Measurements from ENCODE around the gene MARCHF6.
"Not testable (repeated sequence)": the region's sequence is repeated elsewhere in the genome, so short reads cannot be mapped to it uniquely, and the experiment has no call there.

Gene MARCHF6, protein sequence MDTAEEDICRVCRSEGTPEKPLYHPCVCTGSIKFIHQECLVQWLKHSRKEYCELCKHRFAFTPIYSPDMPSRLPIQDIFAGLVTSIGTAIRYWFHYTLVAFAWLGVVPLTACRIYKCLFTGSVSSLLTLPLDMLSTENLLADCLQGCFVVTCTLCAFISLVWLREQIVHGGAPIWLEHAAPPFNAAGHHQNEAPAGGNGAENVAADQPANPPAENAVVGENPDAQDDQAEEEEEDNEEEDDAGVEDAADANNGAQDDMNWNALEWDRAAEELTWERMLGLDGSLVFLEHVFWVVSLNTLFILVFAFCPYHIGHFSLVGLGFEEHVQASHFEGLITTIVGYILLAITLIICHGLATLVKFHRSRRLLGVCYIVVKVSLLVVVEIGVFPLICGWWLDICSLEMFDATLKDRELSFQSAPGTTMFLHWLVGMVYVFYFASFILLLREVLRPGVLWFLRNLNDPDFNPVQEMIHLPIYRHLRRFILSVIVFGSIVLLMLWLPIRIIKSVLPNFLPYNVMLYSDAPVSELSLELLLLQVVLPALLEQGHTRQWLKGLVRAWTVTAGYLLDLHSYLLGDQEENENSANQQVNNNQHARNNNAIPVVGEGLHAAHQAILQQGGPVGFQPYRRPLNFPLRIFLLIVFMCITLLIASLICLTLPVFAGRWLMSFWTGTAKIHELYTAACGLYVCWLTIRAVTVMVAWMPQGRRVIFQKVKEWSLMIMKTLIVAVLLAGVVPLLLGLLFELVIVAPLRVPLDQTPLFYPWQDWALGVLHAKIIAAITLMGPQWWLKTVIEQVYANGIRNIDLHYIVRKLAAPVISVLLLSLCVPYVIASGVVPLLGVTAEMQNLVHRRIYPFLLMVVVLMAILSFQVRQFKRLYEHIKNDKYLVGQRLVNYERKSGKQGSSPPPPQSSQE

DNA sequence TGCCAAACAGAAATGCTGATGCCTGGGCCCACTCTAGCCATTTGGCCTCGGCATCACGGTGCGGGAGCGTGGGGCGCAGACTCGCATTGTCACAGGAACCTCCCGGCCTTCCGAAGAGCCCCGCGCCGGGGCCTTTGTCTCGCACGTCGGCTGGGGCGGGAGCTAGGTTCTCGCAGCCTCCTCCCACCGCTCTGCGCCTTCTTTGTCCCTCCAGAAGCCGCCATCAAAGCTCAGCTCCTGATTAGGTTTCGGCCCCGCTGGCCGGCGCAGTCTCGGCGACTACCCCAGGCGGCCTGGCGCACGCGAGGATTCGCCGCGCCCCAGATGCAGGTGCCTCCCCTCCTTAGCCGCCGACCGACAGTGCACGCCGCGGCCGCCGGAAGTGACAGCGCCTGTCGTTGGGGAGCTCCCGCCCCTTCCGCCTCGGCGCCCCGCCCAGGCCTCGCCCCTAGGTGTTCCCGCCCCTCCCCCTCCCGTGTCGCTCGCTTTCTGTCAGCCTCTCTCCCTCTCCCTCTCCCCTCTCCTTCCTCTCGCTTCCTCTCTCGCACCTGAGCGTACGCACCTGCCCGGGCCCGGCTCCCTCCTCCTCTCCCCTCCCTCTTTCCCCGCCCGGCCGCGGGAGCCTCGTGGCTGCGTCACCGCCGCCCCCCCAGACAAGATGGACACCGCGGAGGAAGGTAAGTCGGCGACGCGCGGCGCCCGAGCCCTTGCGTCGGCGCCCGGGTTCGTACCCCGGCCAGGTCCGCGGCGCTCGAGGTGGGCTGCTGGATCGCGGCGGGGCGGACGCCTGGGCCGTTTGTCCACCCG is at the start of gene MARCHF6:
Gene MARCHF6 (plus strand): TSS at position 455 of the 807 bp plus-strand sequence. CDS start 204 bp downstream, at position 659.
- peak; percentile 92 to 93 for DNase-seq (ENCODE audit: low read depth in 2 of 2)

DNA sequence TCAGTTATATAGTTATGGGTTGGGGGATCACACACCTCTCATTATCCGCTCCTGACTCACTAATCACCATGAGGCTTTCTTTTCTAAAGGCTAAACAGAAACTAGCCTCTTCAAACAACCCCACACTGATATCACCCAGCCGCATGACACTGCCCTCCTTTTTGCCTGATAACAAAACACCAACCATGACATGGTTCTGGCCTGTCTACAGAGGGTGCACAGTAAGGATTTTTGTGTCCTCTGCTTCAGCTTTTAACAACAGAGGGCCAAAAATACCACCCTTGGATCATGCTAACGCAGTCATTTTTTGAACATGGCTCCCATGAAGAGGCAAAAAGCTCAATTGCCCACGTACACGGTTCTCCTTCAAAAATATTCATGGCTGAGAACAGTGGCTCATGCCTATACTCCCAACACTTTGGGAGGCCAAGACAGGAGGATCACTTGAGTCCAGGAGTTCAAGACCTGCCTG is 49.8 kb upstream of the MARCHF6 start:
- DNase-seq (ENCODE audit: low read depth in 2 of 2): no peak

DNA sequence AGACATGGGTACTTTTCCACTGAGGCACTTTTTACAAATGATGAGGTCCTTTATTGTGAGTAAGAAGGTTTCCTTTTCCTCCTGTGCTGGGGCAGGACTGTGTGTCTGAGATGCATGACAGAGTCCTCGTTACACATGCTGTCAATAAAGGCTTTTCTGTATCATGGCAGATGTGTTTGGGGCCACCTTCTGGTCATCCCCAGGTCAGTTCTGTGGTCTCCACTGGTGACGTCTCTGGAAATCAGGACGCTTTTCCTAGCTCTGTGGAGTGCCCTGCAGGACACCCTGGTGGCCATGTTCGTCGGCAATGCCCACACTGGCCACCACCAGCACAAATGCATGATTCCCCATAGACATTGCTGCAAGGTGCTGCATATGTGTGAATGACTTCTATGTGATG is 48.6 kb upstream of the MARCHF6 start:
- DNase-seq (ENCODE audit: low read depth in 2 of 2): no peak

DNA sequence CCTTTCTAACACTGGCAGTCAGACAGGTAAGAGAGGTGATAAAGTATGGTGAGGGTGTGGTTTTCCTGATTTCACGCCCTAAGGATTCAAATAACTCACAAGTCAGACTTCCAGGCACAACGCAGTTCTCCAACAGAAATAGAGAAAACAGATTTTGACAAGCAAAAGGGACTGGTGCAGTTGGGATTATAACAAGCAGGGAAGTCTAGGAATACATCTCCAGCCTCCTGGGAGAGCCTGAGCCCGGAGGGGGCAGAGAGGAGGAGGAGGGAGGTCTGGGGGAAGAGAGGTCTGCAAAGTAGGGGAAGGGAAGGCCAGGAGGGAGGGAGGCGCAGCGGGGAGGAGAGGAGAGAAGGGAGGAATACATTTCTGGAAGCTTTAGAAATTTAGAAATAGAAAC is 47.4 kb upstream of the MARCHF6 start:
- DNase-seq (ENCODE audit: low read depth in 2 of 2): no peak

DNA sequence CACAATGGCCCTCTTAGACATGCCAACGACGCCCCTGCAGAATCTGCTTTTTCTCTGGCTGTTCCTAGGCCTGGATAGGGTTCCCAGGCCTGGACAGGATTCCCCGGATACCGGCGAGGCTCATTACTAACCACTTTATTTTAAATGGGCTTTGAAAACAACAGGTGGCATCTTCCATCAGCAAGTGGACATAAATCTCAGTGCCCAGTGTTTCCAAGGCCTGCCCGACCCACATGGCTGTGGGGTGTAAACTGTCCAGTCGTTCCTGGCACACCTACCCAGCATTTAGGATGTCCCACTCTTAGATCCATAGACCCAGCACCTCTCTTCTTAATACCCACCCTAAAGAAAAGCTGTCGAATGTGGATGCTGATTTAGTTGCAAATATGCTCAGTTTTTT is 46.7 kb upstream of the MARCHF6 start:
- DNase-seq (ENCODE audit: low read depth in 2 of 2): no peak

DNA sequence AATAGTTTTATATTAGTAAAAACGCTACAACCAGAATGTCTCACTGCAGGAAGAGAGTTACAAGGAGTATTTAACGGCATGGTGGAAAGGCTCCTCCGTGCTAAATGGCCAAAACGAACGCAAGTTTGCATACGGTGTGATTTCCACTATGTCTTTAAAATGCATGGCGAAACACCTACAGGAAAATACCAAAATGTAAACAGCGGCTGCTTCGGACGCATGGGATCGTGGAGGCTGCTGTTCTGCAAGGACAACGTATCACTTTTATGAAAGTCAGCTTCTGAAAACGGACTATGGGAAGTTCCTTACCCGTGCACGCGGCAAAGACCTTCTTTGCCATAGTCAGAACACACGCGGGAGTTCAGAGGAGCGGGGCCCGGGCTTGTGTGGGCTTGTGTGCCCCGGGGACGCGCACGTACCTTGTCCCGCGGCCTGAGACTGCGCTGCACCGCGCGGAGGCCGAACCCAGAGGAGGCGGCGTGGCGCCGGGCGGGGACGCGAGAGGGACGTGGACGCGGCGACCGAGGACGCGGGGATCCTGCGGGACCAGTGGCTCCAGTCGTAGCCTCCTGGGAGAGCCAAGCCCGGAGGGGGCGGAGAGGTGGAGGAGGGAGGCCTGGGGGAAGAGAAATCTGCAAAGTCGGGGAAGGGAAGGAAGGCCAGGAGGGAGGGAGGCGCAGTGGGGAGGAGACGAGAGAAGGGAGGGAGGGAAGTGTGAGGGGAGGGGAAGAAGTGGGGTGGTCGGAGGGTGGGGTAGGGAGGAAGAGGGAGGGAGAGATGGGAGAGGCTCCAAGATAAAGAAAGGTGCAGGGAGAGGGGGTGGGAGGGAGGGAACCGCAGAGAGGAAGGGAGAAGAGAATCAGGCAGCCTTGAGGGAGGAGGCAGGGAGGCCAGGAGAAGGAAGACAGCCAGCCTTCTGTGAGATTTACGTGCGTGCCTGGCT is 46.0 kb upstream of the MARCHF6 start, which contains the start of gene CMBL:
Gene CMBL (minus strand): TSS at position 697 of the 943 bp plus-strand sequence. CDS start 17,140 bp downstream, outside the sequence.
- peak in 1 of 2 donors; percentile 12 for DNase-seq (ENCODE audit: low read depth in 2 of 2)

DNA sequence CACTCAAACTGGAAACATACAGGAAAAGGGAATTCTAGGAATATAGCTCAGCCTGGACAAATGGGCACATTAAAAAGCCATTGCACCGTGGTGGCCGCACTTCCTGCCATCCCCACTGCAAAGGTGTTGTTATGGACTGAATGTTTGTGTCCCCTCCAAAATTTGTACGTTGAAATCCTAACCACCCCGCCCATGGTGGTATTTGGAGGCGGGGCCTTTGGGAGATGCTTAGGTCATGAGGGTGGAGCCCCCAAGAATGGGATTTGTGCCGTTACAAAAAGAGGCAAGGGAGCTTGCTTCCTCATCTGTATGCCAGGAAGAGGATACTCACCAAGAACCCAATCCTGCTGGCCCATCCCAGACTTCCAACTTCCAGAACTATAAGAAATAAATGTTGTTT is 44.7 kb upstream of the MARCHF6 start:
- no peak for DNase-seq (ENCODE audit: low read depth in 2 of 2)

DNA sequence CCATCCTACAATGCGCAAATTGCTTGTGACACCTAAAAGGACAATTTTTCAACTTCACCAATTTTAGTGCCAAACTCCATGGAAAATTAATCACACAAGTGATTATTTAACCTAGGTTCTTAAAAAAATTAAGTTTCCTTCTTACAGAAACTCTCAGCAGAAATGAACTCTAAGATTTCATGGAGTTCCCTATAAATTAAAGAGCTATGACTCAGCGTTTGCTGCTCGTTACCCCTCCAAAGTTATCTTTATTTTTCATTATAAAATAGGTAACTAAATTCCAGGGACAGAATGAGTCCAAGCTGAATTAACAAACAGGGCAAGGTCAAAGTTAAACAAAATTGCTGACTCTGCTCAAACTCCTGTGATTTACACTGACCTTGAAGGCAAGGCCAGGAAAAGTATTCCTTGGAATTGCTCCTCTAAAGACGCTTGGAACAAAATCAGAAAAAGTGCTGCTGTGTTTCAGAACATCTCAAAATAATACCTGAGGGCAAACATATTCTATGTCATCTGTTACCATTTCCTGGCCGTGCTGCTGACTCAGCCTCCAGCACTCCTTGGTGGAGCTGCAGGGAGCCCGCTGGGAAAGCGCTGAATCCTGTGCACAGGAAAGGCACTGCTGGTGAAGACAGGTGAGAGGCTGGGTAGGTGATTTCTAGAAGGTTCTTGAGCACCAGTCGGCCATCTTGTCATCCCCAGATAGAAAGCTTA is 43.3 kb upstream of the MARCHF6 start:
- DNase-seq (ENCODE audit: low read depth in 2 of 2): no peak

DNA sequence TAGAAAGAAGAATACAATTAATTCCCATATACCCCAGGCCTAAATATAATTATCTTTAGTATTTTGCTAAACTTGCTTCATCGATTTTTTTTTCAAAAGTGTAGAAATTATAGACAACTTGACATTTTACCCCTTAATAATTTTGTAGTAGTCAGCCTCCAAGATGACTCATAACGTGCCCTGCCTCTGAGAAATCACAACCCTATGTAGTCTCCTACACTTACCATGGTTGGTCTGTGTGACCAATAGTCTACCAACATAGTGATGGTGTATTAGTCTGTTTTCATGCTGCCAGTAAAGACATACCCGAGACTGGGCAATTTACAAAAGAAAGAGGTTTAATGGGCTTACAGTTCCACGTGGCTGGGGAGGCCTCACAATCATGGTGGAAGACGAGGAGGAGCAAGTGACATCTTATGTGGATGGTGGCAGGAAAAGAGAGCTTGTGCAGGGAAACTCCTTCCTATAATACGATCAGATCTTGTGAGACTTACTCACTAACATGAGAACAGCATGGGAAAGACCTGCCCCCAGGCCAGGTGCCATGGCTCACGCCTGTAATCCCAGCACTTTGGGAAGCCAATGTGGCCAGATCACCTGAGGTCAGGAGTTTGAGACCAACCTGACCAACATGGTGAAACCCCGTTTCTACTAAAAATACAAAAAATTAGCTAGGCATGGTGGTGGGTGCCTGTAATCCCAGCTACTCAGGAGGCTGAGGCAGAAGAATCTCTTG is 42.5 kb upstream of the MARCHF6 start:
- DNase-seq (ENCODE audit: low read depth in 2 of 2): not testable (repeated sequence)

DNA sequence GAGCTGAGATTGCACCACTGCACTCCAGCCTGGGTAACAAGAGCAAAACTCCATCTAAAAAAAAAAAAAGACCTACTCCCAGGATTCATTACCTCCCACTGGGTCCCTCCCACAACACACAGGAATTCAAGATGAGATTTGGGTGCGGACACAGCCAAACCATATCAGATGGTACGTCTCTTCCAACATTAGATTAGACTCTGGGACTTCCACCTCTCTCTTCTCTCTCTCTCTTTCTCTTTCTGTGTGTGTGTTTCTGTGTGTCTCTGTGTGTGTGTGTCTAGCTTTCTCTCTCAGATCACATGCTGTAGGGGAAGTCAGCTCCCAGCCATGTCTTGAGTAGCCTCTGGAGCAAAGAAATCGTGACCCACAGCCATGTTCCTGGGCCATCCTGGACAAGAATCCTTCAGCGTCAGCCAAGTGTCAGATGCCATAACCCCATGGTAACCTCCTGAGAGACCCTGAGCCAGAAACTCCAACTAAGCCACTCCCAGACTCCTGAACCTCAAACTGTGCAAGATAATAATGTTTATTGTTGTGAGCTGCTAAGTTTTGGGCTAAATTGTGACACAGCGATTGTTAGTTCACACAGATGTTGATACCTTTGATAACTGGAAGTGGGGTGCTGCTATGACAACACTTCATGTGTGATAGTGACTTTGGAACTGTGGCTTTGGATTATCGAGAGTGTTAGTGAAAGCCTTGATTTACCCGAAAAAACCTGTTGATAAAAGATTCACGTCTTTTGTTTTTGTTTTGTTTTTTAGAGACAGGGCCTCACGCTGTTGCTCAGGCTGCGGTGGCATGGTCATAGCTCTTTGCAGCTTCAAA is 41.7 kb upstream of the MARCHF6 start:
- no peak for DNase-seq (ENCODE audit: low read depth in 2 of 2)

DNA sequence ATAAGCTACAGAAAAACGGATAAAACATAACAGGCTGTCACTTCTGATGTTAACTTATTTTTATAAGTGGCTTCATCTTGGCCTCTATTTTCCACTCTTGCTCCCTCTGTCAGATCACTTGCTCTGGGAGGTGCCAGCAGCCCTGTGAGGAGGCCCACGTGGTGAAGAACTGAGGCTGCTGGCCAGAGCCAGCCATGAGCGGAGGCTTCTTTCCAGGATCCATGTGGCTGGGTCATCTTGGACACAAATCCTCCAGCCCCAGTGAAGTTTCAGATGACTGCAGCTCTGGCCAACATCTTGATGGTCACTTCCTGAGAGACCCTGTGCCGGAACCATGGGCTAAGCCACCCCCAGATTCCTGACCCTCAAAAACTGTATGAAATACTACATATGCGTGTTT is 38.3 kb upstream of the MARCHF6 start:
- no peak for DNase-seq (ENCODE audit: low read depth in 2 of 2)

DNA sequence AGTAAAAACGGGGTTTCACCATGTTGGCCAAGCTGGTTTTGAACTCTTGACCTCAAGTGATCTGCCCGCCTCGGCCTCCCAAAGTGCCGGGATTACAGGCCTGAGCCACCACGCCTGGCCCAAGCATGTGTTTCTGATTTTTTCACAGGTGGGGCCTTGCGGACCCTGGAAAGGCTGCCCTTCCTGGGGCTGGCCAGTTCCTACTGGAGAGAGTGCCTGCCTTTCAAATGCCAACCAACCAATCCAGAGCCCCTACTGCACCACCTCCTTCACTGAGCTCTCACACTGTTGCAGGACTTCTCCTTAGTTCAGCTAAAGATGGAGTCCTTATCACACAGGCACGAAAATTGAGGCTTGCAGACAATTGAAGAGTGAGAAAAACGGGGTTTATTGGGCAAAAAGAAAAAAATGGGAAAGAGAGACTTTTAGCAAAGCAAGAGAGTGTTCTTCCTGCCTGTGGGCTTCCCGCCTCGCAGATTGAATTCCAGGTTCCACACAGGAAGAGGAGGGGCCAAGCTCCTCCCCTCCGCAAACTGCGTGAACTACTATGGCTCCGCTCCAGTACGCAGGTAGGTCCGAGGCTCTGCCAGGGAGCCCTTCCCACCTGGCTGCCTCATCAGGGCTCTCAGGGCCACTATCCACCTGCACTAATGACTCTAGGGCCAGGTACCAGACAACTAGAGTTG is 37.5 kb upstream of the MARCHF6 start:
- no peak for DNase-seq (ENCODE audit: low read depth in 2 of 2)

DNA sequence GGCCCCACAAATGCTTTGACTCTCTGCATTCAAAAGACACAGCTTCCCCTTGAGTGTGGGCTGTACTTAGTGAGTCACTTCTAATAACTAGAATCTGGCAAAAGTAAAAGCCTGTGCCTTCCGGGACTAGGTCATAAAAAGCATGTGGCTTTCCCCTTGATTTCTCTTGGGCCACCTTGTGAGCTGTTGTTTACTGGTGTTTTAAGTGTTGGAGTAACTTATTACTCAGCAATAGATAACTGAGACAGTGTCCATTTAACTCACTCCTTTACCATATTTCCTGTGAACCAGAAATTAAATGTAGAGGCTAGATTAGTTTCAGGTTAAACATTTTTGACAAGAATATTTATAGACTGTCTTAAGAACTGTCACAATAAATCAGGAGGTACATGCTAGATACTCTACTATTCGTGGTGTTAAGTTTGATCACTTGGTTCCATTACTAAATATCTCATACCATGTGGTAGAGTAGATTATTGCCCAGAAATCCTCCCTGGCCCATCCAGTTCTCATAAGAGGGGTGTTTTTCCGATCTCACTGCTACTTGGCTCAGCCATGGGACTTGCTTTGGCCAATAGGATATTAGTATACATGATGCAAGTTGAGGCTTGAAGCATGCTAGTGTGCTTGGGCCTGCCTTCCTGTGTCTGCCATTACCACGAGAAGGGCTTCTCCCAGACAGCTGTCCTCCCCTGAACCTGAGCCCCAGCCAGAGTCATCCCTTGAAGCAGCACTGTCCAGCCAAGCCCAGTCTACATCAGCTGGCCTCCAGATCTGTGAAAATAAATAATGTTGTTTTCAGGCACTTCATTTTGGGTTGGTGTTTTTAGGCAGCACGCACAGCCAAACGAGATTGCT is 35.4 kb upstream of the MARCHF6 start:
- no peak for DNase-seq (ENCODE audit: low read depth in 2 of 2)

DNA sequence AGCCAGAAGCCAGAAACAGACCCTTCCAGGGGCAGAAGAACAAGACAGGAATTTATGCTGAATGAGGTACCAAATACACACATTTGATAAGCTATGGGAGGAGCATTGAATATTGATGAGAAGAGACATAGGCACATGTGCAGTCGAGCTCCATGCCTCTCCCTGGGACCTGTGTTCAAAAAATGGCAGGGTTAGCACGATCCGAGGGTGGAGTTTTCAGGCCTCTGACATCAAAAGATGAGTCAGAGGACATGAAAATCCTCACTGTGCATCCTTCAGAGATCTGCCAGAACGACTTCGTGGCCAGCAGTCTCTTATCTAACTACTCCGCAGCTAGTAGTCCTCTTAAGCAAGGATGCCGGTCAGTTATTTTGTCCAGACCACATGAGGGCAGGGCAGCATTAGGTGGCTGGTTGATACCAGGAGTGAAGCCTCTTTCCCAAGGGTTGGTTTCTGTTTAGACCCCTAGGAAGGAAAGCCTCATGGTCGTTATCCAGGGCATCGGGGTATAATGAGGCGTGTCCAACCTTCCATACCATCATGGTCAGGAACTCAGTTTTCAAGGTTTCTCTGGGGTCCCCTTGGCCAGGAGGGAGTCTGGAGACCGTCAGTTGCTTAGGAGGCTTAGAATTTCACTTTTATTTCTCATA is 34.2 kb upstream of the MARCHF6 start:
- DNase-seq (ENCODE audit: low read depth in 2 of 2): no peak

DNA sequence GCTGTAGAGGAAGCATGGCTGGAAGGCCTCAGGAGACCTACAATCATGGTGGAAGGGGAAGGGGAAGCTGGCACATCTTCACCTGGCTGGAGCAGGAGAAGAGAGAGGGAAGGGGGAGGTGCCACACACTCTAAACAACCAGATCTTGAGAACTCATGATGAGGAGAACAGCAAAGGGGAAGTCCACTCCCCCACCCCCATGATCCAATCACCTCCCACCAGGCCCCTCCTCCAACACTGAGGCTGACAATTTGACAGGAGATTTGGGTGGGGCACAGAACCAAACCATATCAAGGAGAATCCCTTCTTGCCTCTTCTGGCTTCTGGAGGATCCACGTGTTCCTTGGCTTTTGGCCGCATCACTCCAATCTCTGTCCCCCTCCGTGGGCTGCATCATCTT is 32.7 kb upstream of the MARCHF6 start:
- DNase-seq (ENCODE audit: low read depth in 2 of 2): no peak

DNA sequence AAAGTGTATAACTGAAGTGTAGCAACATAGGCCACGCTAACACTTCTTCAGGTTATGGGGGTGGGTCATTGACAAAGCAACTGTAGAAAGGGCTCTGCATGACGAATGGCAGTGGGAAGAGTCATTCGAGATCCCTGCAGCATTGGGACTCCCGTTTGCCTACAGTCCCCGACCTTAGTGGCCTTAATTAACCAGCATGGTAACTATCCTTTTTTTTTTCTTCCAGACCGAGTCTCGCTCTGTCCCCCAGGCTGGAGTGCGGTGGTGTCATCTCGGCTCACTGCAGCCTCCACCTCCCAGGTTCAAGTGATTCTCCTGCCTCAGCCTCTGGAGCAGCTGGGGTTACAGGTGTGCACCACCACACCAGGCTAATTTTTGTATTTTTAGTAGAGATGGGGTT is 31.6 kb upstream of the MARCHF6 start:
- no peak for DNase-seq (ENCODE audit: low read depth in 2 of 2)
